Mesothelial cell of epicardium (in vitro differentiated cells): ENCODE data around the gene TOB1. TPM values are rescaled to one million over a fixed set of nuclear protein-coding genes. Genes with fewer than 3 reads are reported as not detected.

Experiments
- DNase-seq, 2 experiments: peaks; one replicate each; pipeline ENCODE4 v3.0.0; 2021; ENCODE audit warnings: low spot score in 2 of 2; ENCODE audit not compliant: unreplicated experiment in 2 of 2
- H3K27ac Mint-ChIP-seq: 2 replicates; pipeline ENCODE4 v1.8.0; 2021; ENCODE audit warnings: mixed read lengths
- H3K27me3 Mint-ChIP-seq: 2 replicates; pipeline ENCODE4 v1.8.0; 2021; ENCODE audit warnings: low read depth, mixed read lengths
- H3K36me3 Mint-ChIP-seq: 2 replicates; pipeline ENCODE4 v1.8.0; 2021; ENCODE audit warnings: mixed read lengths
- H3K4me1 Mint-ChIP-seq: 2 replicates; pipeline ENCODE4 v1.8.0; 2021; ENCODE audit warnings: mixed read lengths
- H3K4me3 Mint-ChIP-seq: 2 replicates; pipeline ENCODE4 v1.8.0; 2021; ENCODE audit warnings: mild to moderate bottlenecking, moderate library complexity, mixed read lengths
- H3K9me3 Mint-ChIP-seq: 2 replicates; pipeline ENCODE4 v1.8.0; 2021; ENCODE audit warnings: mixed read lengths
- CTCF ChIP-seq: fragments of 200-600 bp; sonication (generic); IDR thresholded peaks from one replicate; pipeline ENCODE4 v1.5.0; 2021; ENCODE audit warnings: antibody characterized with exemption; ENCODE audit not compliant: unreplicated experiment
- total RNA-seq: library from RNA; stranded (reverse); gene quantifications from 3 replicates; pipeline ENCODE4 v1.2.1, GENCODE V29; 2021

Gene TOB1
- total RNA-seq, 1 donor from 2014 or later: 29.4 TPM

- Mint-ChIP-seq H3K27me3 (no peaks in the 10 kb centered on the region), H3K9me3 (no peaks in the 10 kb centered on the region), H3K36me3 (no peaks in the 10 kb centered on the region), H3K4me1 (peaks cover 10% of the 10 kb centered on the region), H3K27ac (peak overlapping the region; percentile 89), H3K4me3 (no peak overlapping the region)
- no peak for TF ChIP-seq CTCF
- DNase-seq: no peak
These were observed 13.0 kb downstream of the TOB1 start for GRCh38 chr17:50853015-50853615.

- Mint-ChIP-seq H3K27ac (no peak overlapping the region), H3K4me3 (no peak overlapping the region)
These were observed 15.5 kb downstream of the TOB1 start for GRCh38 chr17:50850640-50851039.

GRCh38 chr17:50848711-50849110 is 17.4 kb downstream of the TOB1 start:
- no peaks in the 10 kb centered on the region for H3K9me3 Mint-ChIP-seq
- TF ChIP-seq CTCF: no peak
- DNase-seq: no peak
- no peaks in the 10 kb centered on the region for H3K36me3 Mint-ChIP-seq
- H3K27ac Mint-ChIP-seq: no peak overlapping the region
- no peaks in the 10 kb centered on the region for H3K27me3 Mint-ChIP-seq
- H3K4me1 Mint-ChIP-seq: peaks cover 29% of the 10 kb centered on the region
- H3K4me3 Mint-ChIP-seq: no peak overlapping the region

More at GRCh38 chr17:50850640-50851039, 15.5 kb downstream of the TOB1 start:
- Mint-ChIP-seq H3K4me1 (peaks cover 15% of the 10 kb centered on the region), H3K36me3 (no peaks in the 10 kb centered on the region), H3K9me3 (no peaks in the 10 kb centered on the region), H3K27me3 (no peaks in the 10 kb centered on the region)
- no peak for DNase-seq
- no peak for TF ChIP-seq CTCF

- no peak for DNase-seq
- no peaks in the 10 kb centered on the region for H3K36me3 Mint-ChIP-seq
These were observed 18.1 kb downstream of the TOB1 start for GRCh38 chr17:50848039-50848438.

GRCh38 chr17:50847566-50847965 is 18.6 kb downstream of the TOB1 start:
- DNase-seq: no peak
- no peak overlapping the region for H3K27ac Mint-ChIP-seq
- no peak for TF ChIP-seq CTCF
- no peaks in the 10 kb centered on the region for H3K36me3 Mint-ChIP-seq
- no peak overlapping the region for H3K4me3 Mint-ChIP-seq
- H3K27me3 Mint-ChIP-seq: no peaks in the 10 kb centered on the region
- peaks cover 26% of the 10 kb centered on the region for H3K4me1 Mint-ChIP-seq
- H3K9me3 Mint-ChIP-seq: no peaks in the 10 kb centered on the region

More at GRCh38 chr17:50848039-50848438, 18.1 kb downstream of the TOB1 start:
- peaks cover 29% of the 10 kb centered on the region for H3K4me1 Mint-ChIP-seq
- no peaks in the 10 kb centered on the region for H3K9me3 Mint-ChIP-seq
- H3K27me3 Mint-ChIP-seq: no peaks in the 10 kb centered on the region
- no peak overlapping the region for H3K4me3 Mint-ChIP-seq
- TF ChIP-seq CTCF: no peak
- no peak overlapping the region for H3K27ac Mint-ChIP-seq
